ENCODE results near the gene SSNA1.
"Not testable (repeated sequence)": the region's sequence is repeated elsewhere in the genome, so short reads cannot be mapped to it uniquely, and the experiment has no call there.

SSNA1 gene

DNA sequence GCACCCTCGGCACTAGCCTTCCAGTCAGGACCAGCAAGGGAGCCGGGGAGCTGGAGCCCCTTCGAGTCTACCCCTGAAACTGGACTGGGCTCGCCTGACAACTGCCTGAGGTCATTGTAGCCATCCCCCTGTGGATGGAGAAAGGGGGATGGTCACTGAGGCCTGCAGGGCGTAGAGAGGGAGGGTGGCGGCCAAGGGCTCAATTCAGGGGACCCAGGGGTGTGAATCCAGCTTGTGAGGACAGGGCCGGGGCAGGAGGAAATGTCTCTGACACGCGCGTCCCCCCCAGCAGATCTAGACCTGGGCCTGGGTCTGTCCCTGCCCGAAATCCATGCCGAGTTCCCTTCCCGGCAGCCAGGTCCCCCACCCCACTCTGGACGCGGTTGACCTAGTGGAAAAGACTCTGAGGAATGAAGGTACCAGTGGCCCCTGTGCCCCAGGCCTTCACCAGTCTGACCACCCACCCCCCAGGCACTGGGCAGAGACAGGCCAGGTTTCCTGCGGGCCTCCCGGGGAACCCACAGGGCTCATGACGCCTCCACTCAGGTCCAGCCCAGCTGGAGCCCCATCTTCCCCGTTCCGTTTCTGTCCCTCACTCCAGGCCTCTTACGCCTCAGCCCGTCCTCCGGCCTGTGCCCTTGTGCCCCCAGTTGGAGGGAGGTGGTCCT, 43.0 kb downstream of the SSNA1 start:
- no peak for DNase-seq (ENCODE audit: low read depth)

DNA sequence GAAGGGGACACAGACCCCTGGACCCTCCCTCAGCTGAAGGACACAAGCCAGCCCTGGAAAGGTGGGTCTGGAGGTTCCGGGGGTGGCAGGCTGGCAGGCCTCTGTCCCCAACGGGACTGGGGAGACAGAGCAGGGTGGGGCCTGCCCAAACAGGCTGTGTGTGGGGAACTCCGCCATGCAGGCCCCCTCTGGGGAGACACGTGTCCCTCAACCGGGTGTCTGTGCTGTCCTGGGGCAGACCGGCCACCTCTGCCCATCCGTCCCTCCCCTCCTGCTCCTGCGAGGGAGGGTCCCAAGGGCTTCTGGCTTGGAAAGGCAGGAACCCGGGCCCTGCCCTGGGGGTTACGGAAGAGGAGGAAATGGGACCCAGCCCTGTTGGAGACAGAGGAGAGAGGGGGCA, 43.6 kb downstream of the SSNA1 start:
- DNase-seq (ENCODE audit: low read depth): no peak

DNA sequence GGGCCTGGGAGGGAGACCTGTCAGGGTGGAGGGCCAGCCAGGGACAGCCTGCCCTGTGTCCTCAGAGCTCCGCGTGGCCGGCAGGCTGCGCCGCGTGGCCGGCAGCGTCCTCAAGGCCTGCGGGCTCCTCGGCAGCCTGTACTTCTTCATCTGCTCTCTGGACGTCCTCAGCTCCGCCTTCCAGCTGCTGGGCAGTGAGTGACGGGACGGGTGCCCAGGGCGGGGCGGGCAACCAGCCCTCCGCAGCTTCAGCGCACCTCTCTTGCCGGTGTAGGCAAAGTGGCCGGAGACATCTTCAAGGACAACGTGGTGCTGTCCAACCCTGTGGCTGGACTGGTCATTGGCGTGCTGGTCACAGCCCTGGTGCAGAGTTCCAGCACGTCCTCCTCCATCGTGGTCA, 44.0 kb downstream of the SSNA1 start:
- DNase-seq (ENCODE audit: low read depth): no peak

DNA sequence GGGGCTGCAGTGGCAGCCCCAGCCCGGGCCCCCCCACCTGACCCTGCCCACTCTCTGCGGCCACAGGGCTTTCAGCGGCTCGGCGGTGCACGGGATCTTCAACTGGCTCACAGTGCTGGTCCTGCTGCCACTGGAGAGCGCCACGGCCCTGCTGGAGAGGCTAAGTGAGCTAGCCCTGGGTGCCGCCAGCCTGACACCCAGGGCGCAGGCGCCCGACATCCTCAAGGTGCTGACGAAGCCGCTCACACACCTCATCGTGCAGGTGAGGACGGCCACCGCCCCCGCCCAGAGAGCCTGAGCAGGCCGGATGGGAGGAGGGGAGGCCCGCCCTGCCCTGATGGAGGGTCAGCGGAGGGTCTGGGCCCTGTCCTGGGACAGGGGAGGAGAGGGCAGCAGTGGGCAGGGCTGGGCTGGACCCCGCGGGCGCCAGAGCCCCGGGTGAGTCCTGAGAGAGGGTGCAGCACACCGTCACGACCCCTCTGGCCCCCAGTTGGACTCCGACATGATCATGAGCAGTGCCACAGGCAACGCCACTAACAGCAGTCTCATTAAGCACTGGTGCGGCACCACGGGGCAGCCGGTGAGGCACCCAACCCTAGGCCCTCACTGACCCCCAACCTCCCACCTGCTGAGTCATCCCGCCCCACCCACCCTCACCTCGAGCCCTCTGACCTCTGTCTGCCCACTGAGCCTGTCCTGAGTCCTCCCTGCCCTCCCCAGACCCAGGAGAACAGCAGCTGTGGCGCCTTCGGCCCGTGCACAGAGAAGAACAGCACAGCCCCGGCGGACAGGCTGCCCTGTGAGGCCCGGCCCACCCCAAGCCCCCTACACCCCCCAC, 44.9 kb downstream of the SSNA1 start:
- DNase-seq (ENCODE audit: low read depth): no peak

DNA sequence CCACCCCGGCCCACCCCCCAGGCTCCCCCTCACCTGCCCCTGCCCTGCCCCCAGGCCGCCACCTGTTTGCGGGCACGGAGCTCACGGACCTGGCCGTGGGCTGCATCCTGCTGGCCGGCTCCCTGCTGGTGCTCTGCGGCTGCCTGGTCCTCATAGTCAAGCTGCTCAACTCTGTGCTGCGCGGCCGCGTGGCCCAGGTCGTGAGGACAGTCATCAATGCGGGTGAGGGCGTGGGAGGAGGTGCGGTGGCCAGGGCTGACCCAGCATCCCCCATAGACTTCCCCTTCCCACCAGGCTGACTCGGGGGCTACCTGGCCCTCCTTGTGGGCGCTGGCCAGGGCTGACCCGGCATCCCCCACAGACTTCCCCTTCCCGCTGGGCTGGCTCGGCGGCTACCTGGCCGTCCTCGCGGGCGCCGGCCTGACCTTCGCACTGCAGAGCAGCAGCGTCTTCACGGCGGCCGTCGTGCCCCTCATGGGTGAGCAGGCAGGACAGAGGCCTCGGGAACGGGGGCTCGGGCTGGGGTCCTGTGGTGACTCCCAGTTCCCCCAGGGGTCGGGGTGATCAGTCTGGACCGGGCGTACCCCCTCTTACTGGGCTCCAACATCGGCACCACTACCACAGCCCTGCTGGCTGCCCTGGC, 45.7 kb downstream of the SSNA1 start:
- DNase-seq (ENCODE audit: low read depth): no peak

DNA sequence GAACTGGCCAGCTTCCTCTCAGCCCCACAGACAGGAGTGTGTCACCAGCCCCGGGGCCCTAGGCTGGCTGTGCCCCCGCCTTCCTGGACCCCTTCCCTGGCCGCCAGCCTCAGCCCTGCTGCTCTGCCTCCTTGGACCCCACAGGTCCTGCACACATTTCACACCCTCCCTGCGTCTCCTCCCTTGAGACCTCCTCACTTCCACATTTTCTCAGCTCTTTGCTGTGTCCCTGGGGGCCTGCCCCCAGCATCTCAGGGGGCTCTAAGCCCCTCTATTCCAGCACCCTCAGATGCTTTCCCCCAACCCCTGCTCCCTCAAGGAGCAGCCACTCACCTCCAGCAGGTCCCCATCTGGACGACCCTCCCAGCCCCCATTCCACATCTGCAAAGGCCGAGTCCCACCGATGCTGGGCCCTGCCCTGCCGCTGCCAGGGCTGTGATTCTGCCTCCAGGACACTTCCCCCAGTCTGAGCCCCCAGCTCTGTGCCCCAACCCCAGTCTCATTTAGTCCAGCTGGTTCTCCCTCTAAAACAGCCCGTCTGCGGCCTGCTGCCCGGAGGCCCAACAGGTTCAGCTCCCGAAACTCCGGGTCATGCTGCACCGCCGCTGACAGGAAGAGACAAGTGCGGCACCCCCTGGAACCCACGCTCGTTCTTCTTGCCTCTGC, 46.4 kb downstream of the SSNA1 start:
- no peak for DNase-seq (ENCODE audit: low read depth)

DNA sequence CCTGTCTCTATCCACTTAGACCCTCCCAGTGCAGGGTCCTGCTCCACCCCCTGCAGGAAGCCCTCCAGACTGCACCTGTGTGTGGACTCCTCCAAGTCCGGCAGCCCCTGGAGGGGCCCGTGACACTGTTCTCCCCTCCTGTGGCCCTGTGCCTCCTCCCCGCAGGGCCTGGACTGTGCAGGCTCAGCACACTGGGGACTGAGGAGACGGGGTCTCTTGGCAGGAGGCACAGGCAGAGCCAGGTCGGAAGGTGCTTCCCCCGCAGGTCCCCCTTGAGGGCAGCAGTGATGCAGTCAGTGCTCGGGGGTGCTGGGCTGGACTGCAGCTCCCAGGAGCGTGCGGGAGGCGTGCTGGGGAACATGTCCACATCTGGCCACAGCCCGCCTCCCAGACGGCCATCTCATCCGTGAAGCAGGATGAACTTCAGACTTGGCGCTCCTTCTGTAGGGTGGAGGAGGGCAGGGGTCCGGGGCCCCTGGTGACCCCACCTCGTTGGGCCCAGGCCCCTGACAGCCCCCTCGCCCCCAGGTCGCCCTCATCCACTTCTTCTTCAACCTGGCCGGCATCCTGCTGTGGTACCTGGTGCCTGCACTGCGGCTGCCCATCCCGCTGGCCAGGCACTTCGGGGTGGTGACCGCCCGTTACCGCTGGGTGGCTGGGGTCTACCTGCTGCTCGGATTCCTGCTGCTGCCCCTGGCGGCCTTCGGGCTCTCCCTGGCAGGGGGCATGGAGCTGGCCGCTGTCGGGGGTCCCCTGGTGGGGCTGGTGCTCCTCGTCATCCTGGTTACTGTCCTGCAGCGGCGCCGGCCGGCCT, 47.2 kb downstream of the SSNA1 start:
- no peak for DNase-seq (ENCODE audit: low read depth)

DNA sequence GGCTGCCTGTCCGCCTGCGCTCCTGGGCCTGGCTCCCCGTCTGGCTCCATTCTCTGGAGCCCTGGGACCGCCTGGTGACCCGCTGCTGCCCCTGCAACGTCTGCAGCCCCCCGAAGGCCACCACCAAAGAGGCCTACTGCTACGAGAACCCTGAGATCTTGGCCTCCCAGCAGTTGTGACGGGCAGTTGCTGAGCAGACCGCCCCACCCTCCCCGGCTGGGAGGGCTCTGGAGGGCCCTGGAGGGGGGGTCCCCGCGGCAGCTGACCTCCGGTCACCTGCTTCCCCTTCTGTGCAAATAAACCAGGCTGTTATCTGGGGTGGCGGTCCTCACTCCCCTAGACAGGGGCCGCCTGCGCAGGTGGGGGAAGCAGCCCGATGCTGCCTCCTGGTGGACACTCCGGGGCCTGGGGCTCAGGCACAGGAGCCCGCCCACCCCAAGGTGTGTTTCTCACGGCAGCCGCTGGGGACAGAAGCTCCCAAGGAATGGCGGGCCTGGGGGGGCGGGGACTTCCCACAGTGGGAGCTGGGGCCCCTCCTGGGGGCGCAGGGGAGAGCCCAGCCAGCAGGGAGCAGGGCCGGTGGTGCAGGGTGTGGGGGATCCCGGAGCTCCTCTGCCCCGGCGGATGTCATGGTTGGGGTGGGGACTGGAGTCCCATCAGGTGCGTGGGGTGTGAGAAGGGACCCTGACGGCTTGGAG, 47.9 kb downstream of the SSNA1 start:
- peak; percentile 51 for DNase-seq (ENCODE audit: low read depth)

DNA sequence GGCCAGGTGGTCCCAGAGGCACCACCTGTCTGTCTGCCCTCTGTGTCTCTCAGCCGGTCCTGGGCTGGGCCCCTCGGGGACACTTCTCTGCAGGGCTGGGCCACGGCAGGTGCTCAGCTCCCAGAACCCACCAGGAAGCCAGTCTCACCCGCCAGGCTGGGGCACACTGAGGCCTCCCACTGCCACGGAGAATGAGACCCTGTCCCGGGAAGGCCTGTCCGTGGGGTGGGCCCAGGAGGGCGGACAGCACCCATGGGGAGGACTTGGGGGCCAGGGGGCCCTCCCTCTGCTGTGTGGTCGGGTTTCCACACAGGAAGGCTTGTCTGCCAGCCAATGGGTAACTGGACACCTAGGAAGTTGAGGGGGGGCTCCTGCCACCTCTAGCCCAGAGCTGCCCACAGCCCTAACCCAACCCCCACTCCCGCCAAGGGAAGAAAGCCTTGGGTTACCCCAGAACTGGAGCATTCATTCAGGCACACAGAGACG, 48.5 kb downstream of the SSNA1 start:
- no peak for DNase-seq (ENCODE audit: low read depth)

DNA sequence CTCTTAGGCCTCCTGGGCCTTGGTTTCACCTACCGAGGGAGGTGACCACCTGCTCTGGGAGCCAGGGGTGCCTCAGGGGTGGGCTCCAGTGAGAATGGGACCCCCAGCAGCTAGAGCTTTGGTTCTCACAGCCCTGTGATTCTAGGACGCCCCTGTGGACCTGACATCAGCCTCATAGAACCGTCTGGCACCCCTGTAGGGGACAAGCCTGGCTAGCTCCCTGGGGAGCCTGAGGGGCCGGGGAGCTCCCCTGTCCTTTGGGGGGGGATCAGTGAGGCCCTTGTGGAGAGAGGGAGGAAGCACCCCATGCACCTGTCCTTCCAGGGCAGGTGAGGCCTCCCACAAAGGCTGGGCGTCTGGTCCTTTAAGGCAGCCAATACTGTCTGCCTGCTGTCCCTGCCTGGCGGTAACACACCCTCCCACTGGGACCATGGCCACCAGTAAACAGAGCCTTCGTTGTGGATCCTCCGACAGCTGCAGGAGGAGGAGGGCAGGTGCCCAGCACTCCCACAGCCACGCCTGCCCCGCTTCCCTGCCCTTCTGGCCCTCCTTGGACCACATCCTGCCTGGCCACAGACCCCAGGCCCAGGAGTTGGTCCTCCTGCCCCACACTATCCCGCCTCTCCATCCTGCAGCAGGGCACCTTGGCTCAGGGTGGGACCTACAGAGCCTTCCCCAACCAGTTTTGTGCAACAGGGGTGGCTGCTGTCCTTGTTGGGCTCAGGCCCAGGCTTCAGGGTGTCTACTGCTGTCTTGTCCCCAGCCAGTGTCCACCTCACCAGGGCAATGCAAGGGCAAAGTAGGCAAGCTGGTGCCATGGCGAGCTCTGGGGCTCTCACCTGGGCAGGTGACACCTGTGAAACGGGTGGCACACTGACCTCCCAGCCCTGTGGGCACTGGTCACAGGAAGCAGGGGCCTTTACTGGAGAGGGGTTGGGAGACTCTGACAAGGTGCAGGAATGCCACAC, 49.6 kb downstream of the SSNA1 start:
- no peak for DNase-seq (ENCODE audit: low read depth)

DNA sequence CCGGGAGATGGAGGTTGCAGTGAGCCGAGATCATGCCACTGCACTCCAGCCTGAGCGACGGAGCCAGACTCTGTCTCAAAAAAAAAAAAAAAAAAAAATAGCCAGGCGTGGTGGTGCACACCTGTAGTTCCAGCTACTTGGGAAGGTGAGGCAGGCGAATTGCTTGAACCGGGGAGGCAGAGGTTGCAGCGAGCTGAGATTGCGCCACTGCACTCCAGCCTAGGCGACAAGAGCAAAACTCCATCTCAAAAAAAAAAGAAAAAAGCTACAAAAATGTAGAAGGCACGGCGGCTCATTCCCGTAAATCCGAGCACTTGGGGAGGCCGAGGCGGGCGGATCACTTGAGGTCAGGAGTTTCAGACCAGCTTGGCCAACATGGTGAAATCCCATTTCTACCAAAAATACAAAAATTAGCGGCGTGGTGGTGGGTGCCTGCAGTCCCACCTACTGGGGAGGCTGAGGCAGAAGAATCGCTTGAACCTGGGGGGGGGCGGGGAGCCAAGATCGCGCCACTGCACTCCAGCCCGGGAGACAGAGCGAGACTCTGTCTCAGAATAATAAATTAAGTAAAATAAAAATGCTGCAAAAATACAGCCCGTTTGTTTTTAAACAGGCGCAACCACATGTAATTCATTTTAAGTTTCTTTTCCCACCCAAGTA, 51.2 kb downstream of the SSNA1 start:
- DNase-seq (ENCODE audit: low read depth): not testable (repeated sequence)
